ENCODE data around the gene COL9A2. TPM values are rescaled to one million over a fixed set of nuclear protein-coding genes. Genes with fewer than 3 reads are reported as not detected.

COL9A2 gene
- total RNA-seq, 2 experiments from 2014 or later, result 1.2 to 1.9 TPM

- ChIA-PET POLR2A (no interaction called here), CTCF (no interaction called here)
- DNase-seq, result no peak
- no peaks in the 10 kb centered on the region for H3K9me3 Mint-ChIP-seq
- H3K4me1 Mint-ChIP-seq, result peaks cover 10% of the 10 kb centered on the region
- no peak overlapping the region for H3K27ac Mint-ChIP-seq
- H3K27me3 Mint-ChIP-seq, result no peaks in the 10 kb centered on the region
- H3K36me3 Mint-ChIP-seq (ENCODE audit: low read depth), result no peaks in the 10 kb centered on the region
- H3K4me3 Mint-ChIP-seq, result no peak overlapping the region
Measured at GRCh38 chr1:40308036-40308727, 8.9 kb downstream of the COL9A2 start.

GRCh38 chr1:40307186-40307585, 9.9 kb downstream of the COL9A2 start:
- Mint-ChIP-seq H3K9me3 (no peaks in the 10 kb centered on the region), H3K4me1 (peaks cover 2% of the 10 kb centered on the region), H3K27me3 (no peaks in the 10 kb centered on the region), H3K36me3 (ENCODE audit: low read depth) (no peaks in the 10 kb centered on the region), H3K27ac (no peak overlapping the region), H3K4me3 (no peak overlapping the region)
- CTCF ChIA-PET, result no interaction called here
- POLR2A ChIA-PET, result no interaction called here
- DNase-seq, result no peak

GRCh38 chr1:40306296-40306695, 10.8 kb downstream of the COL9A2 start:
- no peaks in the 10 kb centered on the region for H3K4me1 Mint-ChIP-seq
- no peak overlapping the region for H3K4me3 Mint-ChIP-seq
- H3K27me3 Mint-ChIP-seq, result no peaks in the 10 kb centered on the region
- H3K27ac Mint-ChIP-seq, result no peak overlapping the region
- no peaks in the 10 kb centered on the region for H3K36me3 Mint-ChIP-seq (ENCODE audit: low read depth)
- POLR2A ChIA-PET, result no interaction called here
- CTCF ChIA-PET, result interaction anchor here (0.9 to 2.5 kb wide), 3 partner anchors 9 to 153 kb away, joined by 3 to 7 read pairs (median 6); no protein-coding TSS in a partner anchor
- no peak for DNase-seq
- H3K9me3 Mint-ChIP-seq, result no peaks in the 10 kb centered on the region

GRCh38 chr1:40305871-40306270, 11.2 kb downstream of the COL9A2 start:
- POLR2A ChIA-PET, result no interaction called here
- Mint-ChIP-seq H3K9me3 (no peaks in the 10 kb centered on the region), H3K4me3 (no peak overlapping the region), H3K4me1 (no peaks in the 10 kb centered on the region), H3K36me3 (ENCODE audit: low read depth) (no peaks in the 10 kb centered on the region), H3K27ac (no peak overlapping the region), H3K27me3 (no peaks in the 10 kb centered on the region)
- CTCF ChIA-PET, result interaction anchor here (0.9 to 2.5 kb wide), 3 partner anchors 9 to 153 kb away, joined by 3 to 7 read pairs (median 6); no protein-coding TSS in a partner anchor
- no peak for DNase-seq

GRCh38 chr1:40305451-40305850, 11.6 kb downstream of the COL9A2 start:
- no peaks in the 10 kb centered on the region for H3K36me3 Mint-ChIP-seq (ENCODE audit: low read depth)

GRCh38 chr1:40303790-40304189, 13.3 kb downstream of the COL9A2 start:
- Mint-ChIP-seq H3K27ac (no peak overlapping the region), H3K4me1 (no peaks in the 10 kb centered on the region), H3K4me3 (no peak overlapping the region), H3K36me3 (ENCODE audit: low read depth) (no peaks in the 10 kb centered on the region), H3K9me3 (no peaks in the 10 kb centered on the region), H3K27me3 (no peaks in the 10 kb centered on the region)
- ChIA-PET CTCF (interaction anchor here (0.6 to 2.5 kb wide), 2 partner anchors 12 to 151 kb away, joined by 3 to 7 read pairs; no protein-coding TSS in a partner anchor), POLR2A (no interaction called here)
- no peak for DNase-seq

More at GRCh38 chr1:40305451-40305850, 11.6 kb downstream of the COL9A2 start:
- H3K27ac Mint-ChIP-seq, result no peak overlapping the region
- ChIA-PET POLR2A (interaction anchor here (0.6 kb wide), 1 partner anchor 386 kb away, joined by 6 read pairs; no protein-coding TSS in a partner anchor), CTCF (interaction anchor here (0.9 to 2.5 kb wide), 3 partner anchors 10 to 153 kb away, joined by 3 to 7 read pairs (median 6); no protein-coding TSS in a partner anchor)
- H3K9me3 Mint-ChIP-seq, result no peaks in the 10 kb centered on the region
- H3K4me3 Mint-ChIP-seq, result no peak overlapping the region
- no peaks in the 10 kb centered on the region for H3K27me3 Mint-ChIP-seq
- DNase-seq, result peak; percentile 19
- no peaks in the 10 kb centered on the region for H3K4me1 Mint-ChIP-seq

- Mint-ChIP-seq H3K27me3 (no peaks in the 10 kb centered on the region), H3K36me3 (ENCODE audit: low read depth) (no peaks in the 10 kb centered on the region), H3K4me1 (no peaks in the 10 kb centered on the region), H3K4me3 (no peak overlapping the region), H3K9me3 (no peaks in the 10 kb centered on the region), H3K27ac (no peak overlapping the region)
- CTCF ChIA-PET, result no interaction called here
- POLR2A ChIA-PET, result no interaction called here
- DNase-seq, result no peak
Measured at GRCh38 chr1:40303051-40303771, 13.9 kb downstream of the COL9A2 start.

GRCh38 chr1:40302475-40302874, 14.6 kb downstream of the COL9A2 start:
- no peaks in the 10 kb centered on the region for H3K27me3 Mint-ChIP-seq
- no peaks in the 10 kb centered on the region for H3K36me3 Mint-ChIP-seq (ENCODE audit: low read depth)
- ChIA-PET CTCF (no interaction called here), POLR2A (no interaction called here)
- no peaks in the 10 kb centered on the region for H3K4me1 Mint-ChIP-seq
- H3K9me3 Mint-ChIP-seq, result no peaks in the 10 kb centered on the region
- no peak overlapping the region for H3K4me3 Mint-ChIP-seq
- no peak overlapping the region for H3K27ac Mint-ChIP-seq
- no peak for DNase-seq

- Mint-ChIP-seq H3K4me1 (no peaks in the 10 kb centered on the region), H3K36me3 (ENCODE audit: low read depth) (no peaks in the 10 kb centered on the region), H3K4me3 (no peak overlapping the region), H3K27ac (no peak overlapping the region), H3K9me3 (no peaks in the 10 kb centered on the region), H3K27me3 (no peaks in the 10 kb centered on the region)
- CTCF ChIA-PET, result no interaction called here
- POLR2A ChIA-PET, result no interaction called here
- no peak for DNase-seq
Measured at GRCh38 chr1:40301541-40302299, 15.4 kb downstream of the COL9A2 start.

GRCh38 chr1:40301066-40301465, 16.0 kb downstream of the COL9A2 start:
- Mint-ChIP-seq H3K36me3 (ENCODE audit: low read depth) (no peaks in the 10 kb centered on the region), H3K27ac (no peak overlapping the region), H3K4me1 (no peaks in the 10 kb centered on the region), H3K27me3 (no peaks in the 10 kb centered on the region), H3K4me3 (no peak overlapping the region), H3K9me3 (no peaks in the 10 kb centered on the region)
- POLR2A ChIA-PET, result no interaction called here
- CTCF ChIA-PET, result interaction anchor here (1.5 kb wide), 1 partner anchor 37 kb away, joined by 4 read pairs; no protein-coding TSS in a partner anchor
- no peak for DNase-seq

- Mint-ChIP-seq H3K27ac (no peak overlapping the region), H3K4me3 (no peak overlapping the region), H3K27me3 (no peaks in the 10 kb centered on the region), H3K4me1 (no peaks in the 10 kb centered on the region), H3K36me3 (ENCODE audit: low read depth) (no peaks in the 10 kb centered on the region), H3K9me3 (no peaks in the 10 kb centered on the region)
- DNase-seq, result no peak
- ChIA-PET POLR2A (no interaction called here), CTCF (interaction anchor here (1.5 kb wide), 1 partner anchor 37 kb away, joined by 4 read pairs; no protein-coding TSS in a partner anchor)
Measured at GRCh38 chr1:40300651-40301050, 16.4 kb downstream of the COL9A2 start.

- no peaks in the 10 kb centered on the region for H3K4me1 Mint-ChIP-seq
- CTCF ChIA-PET, result interaction anchor here (0.9 to 1.5 kb wide), 3 partner anchors 14 to 250 kb away, joined by 3 to 4 read pairs (median 4); no protein-coding TSS in a partner anchor
- H3K27ac Mint-ChIP-seq, result no peak overlapping the region
- H3K36me3 Mint-ChIP-seq (ENCODE audit: low read depth), result peaks cover 2% of the 10 kb centered on the region
- POLR2A ChIA-PET, result no interaction called here
- no peak overlapping the region for H3K4me3 Mint-ChIP-seq
- H3K27me3 Mint-ChIP-seq, result no peaks in the 10 kb centered on the region
- no peaks in the 10 kb centered on the region for H3K9me3 Mint-ChIP-seq
- no peak for DNase-seq
Measured at GRCh38 chr1:40300249-40300567, 16.9 kb downstream of the COL9A2 start.

All from activated CD4-positive, alpha-beta T cell treated with anti-CD3 and anti-CD28 coated beads, Interleukin-2, amount 10 ng/mL, durations not matched to agents 7 days and 5 days (primary cell).